GM12878 (cell line): ENCODE results near the gene KPNA1. TPM values are rescaled to one million over a fixed set of nuclear protein-coding genes. Genes with fewer than 3 reads are reported as not detected.

Experiments
- ATAC-seq: fragments of 200-7000 bp; cut with Tn5 transposase; 3 replicates; pipeline ENCODE4 v1.9.1; 2020; ENCODE audit warnings: mild to moderate bottlenecking, moderate library complexity
- BruUV-seq: library from RNA; stranded (reverse); fragments of 400-500 nt; replicated peaks from 2 replicates; lab custom pipeline; 2021; lab: Mats Ljungman, UMichigan
- CTCF ChIA-PET: fragments of 300-600 bp; sonication (Branson Sonifier 250); formaldehyde crosslinking; extraction: SDS; loops from one replicate; lab custom pipeline; 2021; ENCODE audit warnings: inconsistent platforms; lab: Yijun Ruan, JAX
- POLR2A ChIA-PET: fragments of 350-600 bp; formaldehyde crosslinking; extraction: SDS; loops from one replicate; lab custom pipeline; 2021; ENCODE audit warnings: inconsistent platforms; lab: Charles Lee
- RAD21 ChIA-PET: fragments of 300-600 bp; sonication (Branson Sonifier 250); formaldehyde crosslinking; loops from one replicate; lab custom pipeline; 2023; ENCODE audit warnings: antibody characterized with exemption; ENCODE audit not compliant: unreplicated experiment; lab: Charles Lee
- SMC1A ChIA-PET: fragments of 300-600 bp; sonication (Branson Sonifier 250); formaldehyde crosslinking; loops from one replicate; lab custom pipeline; 2023; ENCODE audit not compliant: unreplicated experiment, uncharacterized antibody; lab: Charles Lee
- DNase-seq: peaks from one replicate; pipeline ENCODE4 v3.0.0-alpha.2; 2011; ENCODE audit warnings: low read depth, low spot score
- FAIRE-seq: peaks from 3 replicates; lab custom pipeline; 2011; peaks lifted over from hg19 to GRCh38; lab: Jason Lieb, UNC
- H2AFZ ChIP-seq: 2 replicates; pipeline ENCODE4 v1.6.0; 2011; ENCODE audit warnings: low read depth, low read length, control low read depth; ENCODE audit not compliant: control insufficient read depth
- H3K27ac ChIP-seq: 2 replicates; pipeline ENCODE4 v1.5.1; 2011; ENCODE audit warnings: control low read depth; ENCODE audit not compliant: control insufficient read depth, insufficient read depth
- H3K27me3 ChIP-seq, 2 experiments: replicated peaks in 1 of 2; 2 replicates each; pipeline versions ENCODE4 v1.6.0 to v1.6.1; 2011; ENCODE audit warnings: low read length in 1 of 2; ENCODE audit not compliant: control insufficient read depth in 2 of 2, insufficient read depth in 2 of 2
- H3K36me3 ChIP-seq, 2 experiments: 2 replicates each; pipeline ENCODE4 v1.5.1; 2011; ENCODE audit warnings: low read length in 1 of 2; ENCODE audit not compliant: control insufficient read depth in 2 of 2, insufficient read depth in 2 of 2
- H3K4me1 ChIP-seq: 2 replicates; pipeline ENCODE4 v1.6.1; 2011; ENCODE audit warnings: mild to moderate bottlenecking, low read length, moderate library complexity, mixed read lengths; ENCODE audit not compliant: control insufficient read depth, insufficient read depth
- H3K4me2 ChIP-seq: 2 replicates; pipeline ENCODE4 v1.6.0; 2011; ENCODE audit warnings: control low read depth; ENCODE audit not compliant: control insufficient read depth, insufficient read depth
- H3K4me3 ChIP-seq: fragments of 200-600 bp; sonication (generic); 2 replicates; pipeline ENCODE4 v1.5.1; 2016
- H3K79me2 ChIP-seq: 2 replicates; pipeline ENCODE4 v1.6.0; 2011; ENCODE audit warnings: low read length; ENCODE audit not compliant: control insufficient read depth, insufficient read depth
- H3K9ac ChIP-seq: 2 replicates; pipeline ENCODE4 v1.8.0; 2011; ENCODE audit warnings: low read length, control low read depth, mixed read lengths; ENCODE audit not compliant: control insufficient read depth, insufficient read depth
- H3K9me3 ChIP-seq: replicated peaks from 3 replicates; pipeline ENCODE4 v1.5.1; 2011; ENCODE audit warnings: mild to moderate bottlenecking, low read length; ENCODE audit not compliant: control insufficient read depth, insufficient read depth
- H4K20me1 ChIP-seq: 2 replicates; pipeline ENCODE4 v1.6.0; 2011; ENCODE audit not compliant: control insufficient read depth, insufficient read depth
- ATF3 ChIP-seq: IDR thresholded peaks from 2 replicates; pipeline ENCODE4 v1.6.1; 2011; ENCODE audit warnings: low read depth, mild to moderate bottlenecking, low read length, moderate library complexity, borderline replicate concordance; ENCODE audit errors: extremely low read depth
- BCLAF1 ChIP-seq: fragments of 450-650 bp; IDR thresholded peaks from 2 replicates; pipeline ENCODE4 v1.6.1; 2017; ENCODE audit warnings: antibody characterized with exemption, mild to moderate bottlenecking, moderate library complexity
- CBFB ChIP-seq: IDR thresholded peaks from 2 replicates; pipeline ENCODE4 v1.6.1; 2016; ENCODE audit warnings: antibody characterized with exemption, low read depth
- CHD2 ChIP-seq: IDR thresholded peaks from 2 replicates; pipeline ENCODE4 v1.6.1; 2011; ENCODE audit warnings: low read depth, low read length, improper control_type of control experiment, borderline replicate concordance
- CREB1 ChIP-seq: IDR thresholded peaks from 2 replicates; pipeline ENCODE4 v1.6.1; 2012; ENCODE audit warnings: low read depth, mild to moderate bottlenecking, inconsistent platforms
- ELK1 ChIP-seq: IDR thresholded peaks from 2 replicates; pipeline ENCODE4 v1.6.1; 2012; ENCODE audit warnings: low read depth, low read length, improper control_type of control experiment
- FOXM1 ChIP-seq: IDR thresholded peaks from 2 replicates; pipeline ENCODE4 v1.6.1; 2012; ENCODE audit warnings: low read depth, mild to moderate bottlenecking, inconsistent platforms, low read length, moderate library complexity
- GATAD2B ChIP-seq: fragments of 450-650 bp; conservative IDR thresholded peaks from 2 replicates; pipeline ENCODE4 v1.6.1; 2017; ENCODE audit warnings: low read depth, mild to moderate bottlenecking, moderate library complexity
- HDAC2 ChIP-seq: fragments of 200-600 bp; sonication (generic); IDR thresholded peaks from 2 replicates; pipeline ENCODE4 v1.6.1; 2017
- JUNB ChIP-seq: IDR thresholded peaks from 2 replicates; pipeline ENCODE4 v1.6.1; 2016; ENCODE audit warnings: antibody characterized with exemption, mild to moderate bottlenecking
- NFXL1 ChIP-seq: fragments of 450-650 bp; IDR thresholded peaks from 2 replicates; pipeline ENCODE4 v1.6.1; 2017; ENCODE audit warnings: antibody characterized with exemption, mild to moderate bottlenecking, borderline replicate concordance
- PBX3 ChIP-seq: IDR thresholded peaks from 2 replicates; pipeline ENCODE4 v1.6.1; 2011; ENCODE audit warnings: mild to moderate bottlenecking, low read depth, low read length, moderate library complexity; ENCODE audit not compliant: insufficient replicate concordance
- POLR2A ChIP-seq: IDR thresholded peaks from 2 replicates; pipeline ENCODE4 v1.6.1; 2011; ENCODE audit warnings: low read depth, mild to moderate bottlenecking, low read length
- POLR2AphosphoS2 ChIP-seq: IDR thresholded peaks from 2 replicates; pipeline ENCODE4 v1.6.1; 2011; ENCODE audit warnings: low read depth, mild to moderate bottlenecking, low read length, improper control_type of control experiment, moderate library complexity
- SIX5 ChIP-seq: IDR thresholded peaks from 2 replicates; pipeline ENCODE4 v1.6.1; 2011; ENCODE audit warnings: mild to moderate bottlenecking, low read depth, low read length, moderate library complexity; ENCODE audit not compliant: severe bottlenecking
- SMAD1 ChIP-seq: fragments of 450-650 bp; IDR thresholded peaks from 2 replicates; pipeline ENCODE4 v1.6.1; 2018; ENCODE audit warnings: mild to moderate bottlenecking, low read depth; ENCODE audit not compliant: partially characterized antibody
- STAT3 ChIP-seq: IDR thresholded peaks from 2 replicates; pipeline ENCODE4 v1.6.1; 2011; ENCODE audit warnings: low read depth, low read length, improper control_type of control experiment
- ZNF24 ChIP-seq: fragments of 450-650 bp; IDR thresholded peaks from 2 replicates; pipeline ENCODE4 v1.6.1; 2017; ENCODE audit warnings: antibody characterized with exemption, mild to moderate bottlenecking
- ZZZ3 ChIP-seq: IDR thresholded peaks from 2 replicates; pipeline ENCODE4 v1.6.1; 2011; ENCODE audit warnings: low read depth; ENCODE audit not compliant: control insufficient read depth, insufficient read length
- WGBS: methylation state at CpG from one replicate; pipeline ENCODE4 v1.1.6; 2016; ENCODE audit warnings: low lambda C conversion rate; ENCODE audit not compliant: insufficient replicate concordance, insufficient coverage; ENCODE audit errors: missing lambda C conversion rate; 5-methylcytosine and 5-hydroxymethylcytosine counted together
- in situ Hi-C: fragments of 300-500 bp; cut with MboI; formaldehyde crosslinking; loops from 9 replicates; pipeline ENCODE4 v1.14.3; 2018; ENCODE audit warnings: mixed read lengths
- intact Hi-C: fragments of 100-400 bp; cut with micrococcal nuclease; formaldehyde crosslinking; loops from one replicate; pipeline ENCODE4 v1.14.2; 2022; ENCODE audit not compliant: unreplicated experiment
- polyA plus RNA-seq, 11 experiments: library from polyadenylated mRNA; depleted of rRNA in 4 of 11; unstranded in 6 of 11; stranded (reverse) in 5 of 11; fragments of >200 nt; fragmentation: Nextera tagmentation in 4 of 11; fragmentation: Illumina TruSeq in 1 of 11; extraction: Ambion mirVana in 4 of 11; extraction: Trizol in 1 of 11; gene quantifications; 1 replicate in 1 of 11; 2 replicates in 10 of 11; pipeline versions ENCODE4 v1.2.1 to v1.2.3, GENCODE V29; 2011 to 2016; ENCODE audit warnings: inconsistent platforms in 2 of 11, missing spikeins in 2 of 11, low read depth in 1 of 11
- total RNA-seq, 4 experiments: library from RNA; depleted of rRNA in 3 of 4; stranded (reverse); fragments of >200 nt in 3 of 4; fragmentation: Illumina TruSeq in 1 of 4; extraction: Trizol in 1 of 4; gene quantifications; 2 replicates each; pipeline versions ENCODE4 v1.2.1 to v1.2.3, GENCODE V29; 2013 to 2021

Gene KPNA1
- total and polyA plus RNA-seq, 10 of the 15 experiments (the other 5 are each of a cell fraction or from before 2014, with no cell fraction given), result 8.5 to 52.7 (median 41.0) TPM

GRCh38 chr3:122476532-122476931 is 38.2 kb downstream of the KPNA1 start:
- no peak for DNase-seq
- CTCF ChIA-PET, result no interaction called here
- Histone ChIP-seq H3K27ac (no peak overlapping the region), H3K36me3 (no peaks in the 10 kb centered on the region), H3K9ac (no peak overlapping the region), H3K4me2 (no peak overlapping the region), H3K79me2 (peaks cover 35% of the 10 kb centered on the region), H3K9me3 (no peaks in the 10 kb centered on the region; the same call in 2 of the 3 replicates), H2AFZ (no peak overlapping the region), H3K4me1 (no peaks in the 10 kb centered on the region), H3K27me3 (no peaks in the 10 kb centered on the region), H3K4me3 (no peak overlapping the region), H4K20me1 (no peaks in the 10 kb centered on the region)
- no peak for ATAC-seq
- no TSS peak for BruUV-seq
- POLR2A ChIA-PET, result interaction anchor here (1.5 kb wide), 1 partner anchor 39 kb away, joined by 3 read pairs; the partner anchor contains the start of gene KPNA1
- intact Hi-C loops (no loop called here), in situ Hi-C loops (no loop called here)
- SMC1A ChIA-PET, result no interaction called here
- FAIRE-seq, result no peak
- RAD21 ChIA-PET, result no interaction called here
- 100% methylated on average over 2 of the region's 2 CpGs for WGBS
- TF ChIP-seq ELK1 (no peak), BCLAF1 (no peak), POLR2A (no peak), CHD2 (no peak), SIX5 (no peak), ZZZ3 (no peak), PBX3 (no peak), STAT3 (no peak), HDAC2 (no peak), ATF3 (no peak), CREB1 (no peak), POLR2AphosphoS2 (no peak), FOXM1 (no peak), JUNB (no peak), CBFB (no peak), ZNF24 (no peak), SMAD1 (no peak), GATAD2B (no peak), NFXL1 (no peak)
